IMR-90 (cell line): Measurements from ENCODE around the gene DUOX2. TPM values are rescaled to one million over a fixed set of nuclear protein-coding genes. Genes with fewer than 3 reads are reported as not detected.

Experiments used
- ATAC-seq: fragments of 200-7000 bp; cut with Tn5 transposase; 2 replicates; pipeline ENCODE4 v1.9.1; 2020; ENCODE audit warnings: low read depth, mild to moderate bottlenecking, moderate library complexity
- BruUV-seq: library from RNA; stranded (reverse); fragments of 400-500 nt; replicated peaks from 2 replicates; lab custom pipeline; 2021; lab: Mats Ljungman, UMichigan
- CTCF ChIA-PET: fragments of 300-600 bp; formaldehyde crosslinking; extraction: SDS; loops from one replicate; lab custom pipeline; 2021; ENCODE audit warnings: antibody characterized with exemption; lab: Yijun Ruan, JAX
- POLR2A ChIA-PET: fragments of 300-600 bp; sonication (Branson Sonifier 250); formaldehyde crosslinking; loops from one replicate; lab custom pipeline; 2022; ENCODE audit warnings: antibody characterized with exemption; ENCODE audit not compliant: unreplicated experiment; lab: Charles Lee
- DNase-seq: peaks from one replicate; pipeline ENCODE4 v3.0.0; 2013
- H2AFZ ChIP-seq: replicated peaks from 2 replicates; pipeline ENCODE3; 2013; ENCODE audit warnings: low read length, mild to moderate bottlenecking; ENCODE audit not compliant: poor library complexity
- H2AK5ac ChIP-seq: 2 replicates; pipeline ENCODE4 v1.6.1; 2013; ENCODE audit warnings: low read depth, low read length, inconsistent platforms
- H2AK9ac ChIP-seq: replicated peaks from 2 replicates; pipeline ENCODE3; 2013; ENCODE audit warnings: mild to moderate bottlenecking, low read depth, low read length, moderate library complexity; ENCODE audit not compliant: poor library complexity
- H2BK120ac ChIP-seq: 2 replicates; pipeline ENCODE4 v1.6.1; 2013; ENCODE audit warnings: low read depth, low read length, inconsistent platforms
- H2BK15ac ChIP-seq: 3 replicates; pipeline ENCODE4 v1.6.1; 2013; ENCODE audit warnings: low read depth, low read length, inconsistent platforms
- H2BK20ac ChIP-seq: 2 replicates; pipeline ENCODE4 v1.6.1; 2013; ENCODE audit warnings: low read depth, mild to moderate bottlenecking, inconsistent platforms, low read length, moderate library complexity
- H2BK5ac ChIP-seq: 2 replicates; pipeline ENCODE4 v1.6.1; 2013; ENCODE audit warnings: mild to moderate bottlenecking, low read depth, low read length, inconsistent platforms; ENCODE audit not compliant: poor library complexity, severe bottlenecking
- H3K14ac ChIP-seq: replicated peaks from 2 replicates; pipeline ENCODE4 v1.6.1; 2013; ENCODE audit warnings: low read depth, low read length, inconsistent platforms
- H3K18ac ChIP-seq: 2 replicates; pipeline ENCODE4 v1.6.1; 2013; ENCODE audit warnings: low read depth, low read length, control low read depth
- H3K23ac ChIP-seq: 2 replicates; pipeline ENCODE4 v1.6.1; 2013; ENCODE audit warnings: low read depth, low read length, inconsistent platforms
- H3K27ac ChIP-seq: 2 replicates; pipeline ENCODE4 v1.5.1; 2013; ENCODE audit warnings: mild to moderate bottlenecking, control low read depth, low read length; ENCODE audit not compliant: insufficient read depth
- H3K27me3 ChIP-seq: 2 replicates; pipeline ENCODE4 v1.6.1; 2013; ENCODE audit warnings: low read length; ENCODE audit not compliant: control insufficient read depth, insufficient read depth
- H3K36me3 ChIP-seq: 2 replicates; pipeline ENCODE4 v1.6.1; 2013; ENCODE audit warnings: low read length, mixed read lengths; ENCODE audit not compliant: control insufficient read depth, insufficient read depth
- H3K4ac ChIP-seq: 2 replicates; pipeline ENCODE4 v1.6.1; 2013; ENCODE audit warnings: low read depth, low read length, inconsistent platforms
- H3K4me1 ChIP-seq: 2 replicates; pipeline ENCODE4 v1.6.1; 2013; ENCODE audit warnings: low read length, mixed read lengths; ENCODE audit not compliant: control insufficient read depth, insufficient read depth
- H3K4me2 ChIP-seq: 2 replicates; pipeline ENCODE4 v1.6.1; 2013; ENCODE audit warnings: low read depth, mild to moderate bottlenecking, control low read depth, low read length, moderate library complexity
- H3K4me3 ChIP-seq: 2 replicates; pipeline ENCODE4 v1.5.1; 2013; ENCODE audit warnings: low read depth, mild to moderate bottlenecking, control low read depth, low read length, moderate library complexity; ENCODE audit not compliant: insufficient read depth
- H3K56ac ChIP-seq: 2 replicates; pipeline ENCODE4 v1.6.1; 2013; ENCODE audit warnings: low read length, inconsistent platforms; ENCODE audit not compliant: insufficient read depth; ENCODE audit errors: extremely low read depth
- H3K79me1 ChIP-seq, 2 experiments: 2 replicates each; pipeline ENCODE4 v1.6.1; 2013; ENCODE audit warnings: low read length in 2 of 2, inconsistent platforms in 1 of 2, low read depth in 1 of 2
- H3K9ac ChIP-seq: 2 replicates; pipeline ENCODE4 v1.6.1; 2013; ENCODE audit warnings: low read depth, low read length, control low read depth
- H3K9me1 ChIP-seq: 2 replicates; pipeline ENCODE4 v1.6.1; 2013; ENCODE audit warnings: low read length, inconsistent platforms; ENCODE audit not compliant: insufficient read depth
- H3K9me3 ChIP-seq: 2 replicates; pipeline ENCODE4 v1.6.1; 2013; ENCODE audit warnings: low read length; ENCODE audit not compliant: control insufficient read depth, insufficient read depth
- H4K20me1 ChIP-seq: 2 replicates; pipeline ENCODE4 v1.6.1; 2013; ENCODE audit warnings: low read length, inconsistent platforms; ENCODE audit not compliant: insufficient read depth
- H4K5ac ChIP-seq: 2 replicates; pipeline ENCODE4 v1.6.1; 2013; ENCODE audit warnings: mild to moderate bottlenecking, low read depth, low read length, control low read depth
- H4K8ac ChIP-seq, 2 experiments: 2 replicates each; pipeline ENCODE4 v1.6.1; 2013; ENCODE audit warnings: low read depth in 2 of 2, low read length in 2 of 2, control low read depth in 1 of 2, inconsistent platforms in 1 of 2
- H4K91ac ChIP-seq: 2 replicates; pipeline ENCODE4 v1.6.1; 2013; ENCODE audit warnings: low read depth, low read length, inconsistent platforms; ENCODE audit not compliant: insufficient read depth
- BHLHE40 ChIP-seq: fragments of 150-350 bp; IDR thresholded peaks from 2 replicates; pipeline ENCODE4 v1.6.1; 2016; ENCODE audit warnings: mild to moderate bottlenecking, low read depth, low read length
- FOS ChIP-seq: fragments of 150-350 bp; IDR thresholded peaks from 2 replicates; pipeline ENCODE4 v1.6.1; 2016; ENCODE audit warnings: low read depth, low read length
- POLR2A ChIP-seq: IDR thresholded peaks from 2 replicates; pipeline ENCODE4 v1.6.1; 2012; ENCODE audit warnings: mild to moderate bottlenecking, low read depth, low read length
- RCOR1 ChIP-seq: IDR thresholded peaks from 2 replicates; pipeline ENCODE4 v1.6.1; 2012; ENCODE audit warnings: mild to moderate bottlenecking, low read length, improper control_type of control experiment; ENCODE audit not compliant: insufficient replicate concordance
- SMC3 ChIP-seq: fragments of 150-350 bp; IDR thresholded peaks from 2 replicates; pipeline ENCODE4 v1.6.1; 2016; ENCODE audit warnings: low read depth, mild to moderate bottlenecking, antibody characterized with exemption, low read length, moderate library complexity
- WGBS, 2 experiments: methylation state at CpG; one replicate each; pipeline versions ENCODE4 v1.1.5 to v1.1.7; 2013; ENCODE audit warnings: missing lambda C conversion rate in 2 of 2; ENCODE audit not compliant: insufficient read length in 1 of 2; ENCODE audit errors: extremely low coverage in 2 of 2; 5-methylcytosine and 5-hydroxymethylcytosine counted together
- dilution Hi-C: fragments of 300-500 bp; cut with HindIII; formaldehyde crosslinking; loops from one replicate; pipeline ENCODE4 v1.14.3; 2018; ENCODE audit warnings: low sequenced_read_pairs; ENCODE audit not compliant: unreplicated experiment
- in situ Hi-C: fragments of 300-500 bp; cut with MboI; formaldehyde crosslinking; loops from 3 replicates; pipeline ENCODE4 v1.14.3; 2019; ENCODE audit warnings: low sequenced_read_pairs, inconsistent platforms, mixed read lengths
- intact Hi-C: fragments of 100-400 bp; cut with micrococcal nuclease; formaldehyde crosslinking; loops from 2 replicates; pipeline ENCODE4 v1.10.0; 2022
- polyA plus RNA-seq, 3 experiments: library from polyadenylated mRNA; depleted of rRNA; stranded (reverse); fragments of >200 nt; gene quantifications; 2 replicates each; pipeline ENCODE4 v1.2.3, GENCODE V29; 2012; ENCODE audit warnings: low replicate concordance in 1 of 3
- total RNA-seq: library from RNA; depleted of rRNA; stranded (reverse); fragments of >200 nt; gene quantifications from 2 replicates; pipeline ENCODE4 v1.2.3, GENCODE V29; 2012
- TF ChIP-seq, protein P1 (sequence below): fragments of 150-350 bp; IDR thresholded peaks from 2 replicates; pipeline ENCODE4 v1.6.1; 2017; ENCODE audit warnings: mild to moderate bottlenecking, antibody characterized with exemption, low read length, low read depth

Gene DUOX2
- total and polyA plus RNA-seq, 2 of the 4 experiments (the other 2 are of a cell fraction), result not detected

DNA sequence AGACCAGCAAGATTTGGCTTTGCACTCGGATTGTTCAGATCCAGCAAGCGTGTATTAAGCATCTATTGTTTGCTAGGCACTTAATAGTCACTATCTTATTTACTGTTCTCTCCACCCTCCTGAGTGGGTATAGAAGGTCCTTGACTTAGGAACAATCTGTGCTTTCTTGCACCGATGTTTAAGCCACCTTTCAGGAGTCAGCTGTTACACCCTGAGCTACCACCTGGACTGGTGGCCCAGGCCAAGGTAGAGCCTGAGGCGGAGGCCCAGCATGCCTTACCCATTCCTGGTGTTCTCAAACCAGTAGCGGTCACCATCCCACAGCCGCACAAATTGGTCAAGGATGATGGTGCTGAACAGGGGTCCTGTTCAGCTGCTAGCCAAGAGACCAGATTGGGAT lies 25.8 kb upstream of the DUOX2 start:
- in situ Hi-C loops, result no loop called here

More for the DNA sequence above, 25.8 kb upstream of the DUOX2 start:
- H3K79me1 ChIP-seq, result no peaks in the 10 kb centered on the region
- no peak overlapping the region for H3K4me3 ChIP-seq
- H3K9ac ChIP-seq, result no peak overlapping the region
- H3K36me3 ChIP-seq, result no peaks in the 10 kb centered on the region
- no peak overlapping the region for H2AK9ac ChIP-seq
- H3K56ac ChIP-seq, result no peak overlapping the region
- H2AK5ac ChIP-seq, result no peak overlapping the region
- H2BK120ac ChIP-seq, result no peak overlapping the region
- no peak for TF ChIP-seq BHLHE40
- TF ChIP-seq FOS, result no peak
- TF ChIP-seq SMC3, result no peak
- TF ChIP-seq POLR2A, result no peak
- TF ChIP-seq RCOR1, result no peak
- TF ChIP-seq, protein P1, sequence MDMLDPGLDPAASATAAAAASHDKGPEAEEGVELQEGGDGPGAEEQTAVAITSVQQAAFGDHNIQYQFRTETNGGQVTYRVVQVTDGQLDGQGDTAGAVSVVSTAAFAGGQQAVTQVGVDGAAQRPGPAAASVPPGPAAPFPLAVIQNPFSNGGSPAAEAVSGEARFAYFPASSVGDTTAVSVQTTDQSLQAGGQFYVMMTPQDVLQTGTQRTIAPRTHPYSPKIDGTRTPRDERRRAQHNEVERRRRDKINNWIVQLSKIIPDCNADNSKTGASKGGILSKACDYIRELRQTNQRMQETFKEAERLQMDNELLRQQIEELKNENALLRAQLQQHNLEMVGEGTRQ, result no peak
- no peak overlapping the region for H3K14ac ChIP-seq
- no peaks in the 10 kb centered on the region for H3K9me1 ChIP-seq
- no peaks in the 10 kb centered on the region for H4K20me1 ChIP-seq
- no TSS peak for BruUV-seq
- ATAC-seq (no peak), DNase-seq (no peak)
- H3K9me3 ChIP-seq, result peaks cover 1% of the 10 kb centered on the region; the same call in 1 of the 2 replicates
- H3K18ac ChIP-seq, result no peak overlapping the region
- no CpG with 5 or more reads among the region's 6 CpGs for WGBS, 2 experiments
- H2BK15ac ChIP-seq, result no peak overlapping the region
- intact Hi-C loops (no loop called here), dilution Hi-C loops (no loop called here)
- ChIA-PET POLR2A (no interaction called here), CTCF (interaction anchor here (0.8 kb wide), 1 partner anchor 11 kb away, joined by 4 read pairs; no protein-coding TSS in a partner anchor)
- H2BK5ac ChIP-seq, result no peak overlapping the region
- H2BK20ac ChIP-seq, result no peak overlapping the region
- H2AFZ ChIP-seq, result no peak overlapping the region
- no peak overlapping the region for H3K4ac ChIP-seq
- no peak overlapping the region for H3K23ac ChIP-seq
- no peaks in the 10 kb centered on the region for H3K4me1 ChIP-seq
- no peak overlapping the region for H3K27ac ChIP-seq
- H3K27me3 ChIP-seq, result peaks cover 58% of the 10 kb centered on the region
- no peak overlapping the region for H4K91ac ChIP-seq
- no peak overlapping the region for H3K4me2 ChIP-seq
- H4K8ac ChIP-seq, result no peak overlapping the region
- H4K5ac ChIP-seq, result no peak overlapping the region
